Measurements from ENCODE around the gene PRUNE2.
"Not testable (repeated sequence)": the region's sequence is repeated elsewhere in the genome, so short reads cannot be mapped to it uniquely, and the experiment has no call there.

DNA sequence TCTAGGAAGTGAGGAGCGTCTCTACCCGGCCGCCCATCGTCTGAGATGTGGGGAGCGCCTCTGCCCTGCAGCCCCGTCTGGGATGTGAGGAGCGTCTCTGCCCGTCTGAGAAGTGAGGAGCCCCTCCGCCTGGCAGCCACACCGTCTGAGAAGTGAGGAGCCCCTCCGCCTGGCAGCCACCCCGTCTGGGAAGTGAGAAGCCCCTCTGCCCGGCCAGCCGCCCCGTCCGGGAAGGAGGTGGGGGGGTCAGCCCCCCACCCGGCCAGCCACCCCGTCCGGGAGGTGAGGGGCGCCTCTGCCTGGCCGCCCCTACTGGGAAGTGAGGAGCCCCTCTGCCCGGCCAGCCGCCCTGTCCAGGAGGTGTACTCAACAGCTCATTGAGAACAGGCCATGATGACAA is 49.5 kb upstream of the PRUNE2 start:
- TF ChIP-seq ELF4 (IDR thresholded peaks at IDR 0.05); BHLHE40 (IDR thresholded peaks at IDR 0.05; ENCODE audit: borderline replicate concordance); TARDBP (IDR thresholded peaks at IDR 0.05); CTBP1 (IDR thresholded peaks at IDR 0.05; ENCODE audit: borderline replicate concordance); SP1 (IDR thresholded peaks at IDR 0.05); FOXM1 (IDR thresholded peaks at IDR 0.05; ENCODE audit: borderline replicate concordance); FOXK2 (IDR thresholded peaks at IDR 0.05); NFRKB (IDR thresholded peaks at IDR 0.05): not testable (repeated sequence)
- TF ChIP-seq, protein P1, sequence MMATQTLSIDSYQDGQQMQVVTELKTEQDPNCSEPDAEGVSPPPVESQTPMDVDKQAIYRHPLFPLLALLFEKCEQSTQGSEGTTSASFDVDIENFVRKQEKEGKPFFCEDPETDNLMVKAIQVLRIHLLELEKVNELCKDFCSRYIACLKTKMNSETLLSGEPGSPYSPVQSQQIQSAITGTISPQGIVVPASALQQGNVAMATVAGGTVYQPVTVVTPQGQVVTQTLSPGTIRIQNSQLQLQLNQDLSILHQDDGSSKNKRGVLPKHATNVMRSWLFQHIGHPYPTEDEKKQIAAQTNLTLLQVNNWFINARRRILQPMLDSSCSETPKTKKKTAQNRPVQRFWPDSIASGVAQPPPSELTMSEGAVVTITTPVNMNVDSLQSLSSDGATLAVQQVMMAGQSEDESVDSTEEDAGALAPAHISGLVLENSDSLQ (IDR thresholded peaks at IDR 0.05): not testable (repeated sequence)

Data from HEK293T (cell line).